ENCODE results near the gene TIAM1.

The TIAM1 gene

GRCh38 chr21:31218830-31219608, 125.0 kb downstream of the TIAM1 start:
- TF ChIP-seq, protein P1, sequence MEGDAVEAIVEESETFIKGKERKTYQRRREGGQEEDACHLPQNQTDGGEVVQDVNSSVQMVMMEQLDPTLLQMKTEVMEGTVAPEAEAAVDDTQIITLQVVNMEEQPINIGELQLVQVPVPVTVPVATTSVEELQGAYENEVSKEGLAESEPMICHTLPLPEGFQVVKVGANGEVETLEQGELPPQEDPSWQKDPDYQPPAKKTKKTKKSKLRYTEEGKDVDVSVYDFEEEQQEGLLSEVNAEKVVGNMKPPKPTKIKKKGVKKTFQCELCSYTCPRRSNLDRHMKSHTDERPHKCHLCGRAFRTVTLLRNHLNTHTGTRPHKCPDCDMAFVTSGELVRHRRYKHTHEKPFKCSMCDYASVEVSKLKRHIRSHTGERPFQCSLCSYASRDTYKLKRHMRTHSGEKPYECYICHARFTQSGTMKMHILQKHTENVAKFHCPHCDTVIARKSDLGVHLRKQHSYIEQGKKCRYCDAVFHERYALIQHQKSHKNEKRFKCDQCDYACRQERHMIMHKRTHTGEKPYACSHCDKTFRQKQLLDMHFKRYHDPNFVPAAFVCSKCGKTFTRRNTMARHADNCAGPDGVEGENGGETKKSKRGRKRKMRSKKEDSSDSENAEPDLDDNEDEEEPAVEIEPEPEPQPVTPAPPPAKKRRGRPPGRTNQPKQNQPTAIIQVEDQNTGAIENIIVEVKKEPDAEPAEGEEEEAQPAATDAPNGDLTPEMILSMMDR (IDR thresholded peaks at IDR 0.05; ENCODE audit: low read depth, low read length, missing control alignments) = no peak
- no peak overlapping the region for H3K4me3 ChIP-seq (ENCODE audit: low read depth, low read length)
- no peak for DNase-seq (ENCODE audit: low read depth)

- no peak for DNase-seq (ENCODE audit: low read depth)
- H3K4me3 ChIP-seq (ENCODE audit: low read depth, low read length) = no peak overlapping the region
- TF ChIP-seq, protein P1 (IDR thresholded peaks at IDR 0.05; ENCODE audit: low read depth, low read length, missing control alignments) = no peak
Measured at GRCh38 chr21:31216206-31216605, 127.9 kb downstream of the TIAM1 start.

GRCh38 chr21:31213787-31214186, 130.3 kb downstream of the TIAM1 start:
- no peak overlapping the region for H3K4me3 ChIP-seq (ENCODE audit: low read depth, low read length)
- TF ChIP-seq, protein P1 (IDR thresholded peaks at IDR 0.05; ENCODE audit: low read depth, low read length, missing control alignments) = no peak
- DNase-seq (ENCODE audit: low read depth) = no peak

GRCh38 chr21:31211836-31212235, 132.2 kb downstream of the TIAM1 start:
- no peak overlapping the region for H3K4me3 ChIP-seq (ENCODE audit: low read depth, low read length)

DNA sequence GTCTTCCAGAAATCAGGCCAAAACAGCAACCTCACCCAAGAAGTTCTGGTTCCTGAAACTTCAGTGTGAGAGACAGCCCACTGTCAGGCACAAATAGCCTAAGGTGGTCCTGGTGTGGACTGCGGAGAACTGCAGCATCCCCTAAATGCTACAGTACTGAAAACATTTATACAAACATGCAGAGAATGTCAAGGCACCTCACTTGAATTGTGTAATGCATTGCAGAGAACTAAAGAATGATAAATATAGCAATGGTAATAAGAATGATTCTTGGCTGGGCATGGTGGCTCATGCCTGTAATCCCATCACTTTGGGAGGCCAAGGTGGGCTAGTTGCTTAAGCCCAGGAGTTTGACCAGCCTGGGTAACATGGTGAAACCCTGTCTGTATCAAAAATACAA, 138.6 kb downstream of the TIAM1 start:
- no peak overlapping the region for H3K4me3 ChIP-seq (ENCODE audit: low read depth, low read length)
- TF ChIP-seq, protein P1 (IDR thresholded peaks at IDR 0.05; ENCODE audit: low read depth, low read length, missing control alignments) = no peak
- DNase-seq (ENCODE audit: low read depth) = no peak

More at GRCh38 chr21:31211836-31212235, 132.2 kb downstream of the TIAM1 start:
- TF ChIP-seq, protein P1 (IDR thresholded peaks at IDR 0.05; ENCODE audit: low read depth, low read length, missing control alignments) = no peak
- no peak for DNase-seq (ENCODE audit: low read depth)

DNA sequence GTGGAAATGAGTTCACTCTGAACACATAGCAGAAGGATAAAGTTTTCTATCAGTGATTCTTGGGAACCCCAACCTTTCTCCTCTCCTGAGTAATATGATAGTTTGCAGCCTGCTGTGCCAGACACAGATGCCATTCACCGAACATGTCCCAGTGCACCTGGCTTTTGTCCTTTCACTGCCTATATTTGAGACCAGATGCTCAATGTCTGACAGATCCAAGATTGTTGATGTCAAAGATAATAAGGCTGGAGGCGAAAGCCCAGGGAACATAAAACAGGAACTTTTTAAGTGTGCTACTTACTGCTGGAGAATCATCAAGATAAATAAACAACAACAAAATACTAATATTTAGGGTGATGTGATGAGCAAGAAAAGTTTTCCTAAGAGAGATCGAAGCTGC, 139.3 kb downstream of the TIAM1 start:
- no peak for DNase-seq (ENCODE audit: low read depth)
- TF ChIP-seq, protein P1 (IDR thresholded peaks at IDR 0.05; ENCODE audit: low read depth, low read length, missing control alignments) = no peak
- no peak overlapping the region for H3K4me3 ChIP-seq (ENCODE audit: low read depth, low read length)

All from GM12864 (cell line).